IPS-18a (cell line): Measurements from ENCODE around the gene ANKRD6.

Source experiments
- H3K27ac ChIP-seq: one replicate; pipeline ENCODE4 v1.5.1; 2013; ENCODE audit warnings: low read length
- H3K27me3 ChIP-seq: one replicate; pipeline ENCODE4 v1.6.1; 2013; ENCODE audit warnings: mild to moderate bottlenecking, low read length; ENCODE audit not compliant: control insufficient read depth, insufficient read depth
- H3K36me3 ChIP-seq: one replicate; pipeline ENCODE4 v1.6.1; 2013; ENCODE audit warnings: low read depth, low read length; ENCODE audit not compliant: control insufficient read depth
- H3K4me1 ChIP-seq: one replicate; pipeline ENCODE4 v1.6.1; 2013; ENCODE audit warnings: low read depth, low read length; ENCODE audit not compliant: control insufficient read depth
- H3K4me3 ChIP-seq: one replicate; pipeline ENCODE4 v1.5.1; 2013; ENCODE audit warnings: low read length
- H3K9ac ChIP-seq: one replicate; pipeline ENCODE4 v1.6.1; 2013; ENCODE audit warnings: mild to moderate bottlenecking, low read length, moderate library complexity
- H3K9me3 ChIP-seq: one replicate; pipeline ENCODE4 v1.6.1; 2013; ENCODE audit warnings: low read depth, low read length; ENCODE audit not compliant: control insufficient read depth

ANKRD6 gene

GRCh38 chr6:89400912-89401399, 32.0 kb upstream of the ANKRD6 start:
- Histone ChIP-seq H3K4me3 (no peak overlapping the region), H3K9ac (no peak overlapping the region), H3K27ac (no peak overlapping the region), H3K27me3 (no peaks in the 10 kb centered on the region), H3K9me3 (no peaks in the 10 kb centered on the region), H3K36me3 (no peaks in the 10 kb centered on the region), H3K4me1 (peaks cover 7% of the 10 kb centered on the region)

DNA sequence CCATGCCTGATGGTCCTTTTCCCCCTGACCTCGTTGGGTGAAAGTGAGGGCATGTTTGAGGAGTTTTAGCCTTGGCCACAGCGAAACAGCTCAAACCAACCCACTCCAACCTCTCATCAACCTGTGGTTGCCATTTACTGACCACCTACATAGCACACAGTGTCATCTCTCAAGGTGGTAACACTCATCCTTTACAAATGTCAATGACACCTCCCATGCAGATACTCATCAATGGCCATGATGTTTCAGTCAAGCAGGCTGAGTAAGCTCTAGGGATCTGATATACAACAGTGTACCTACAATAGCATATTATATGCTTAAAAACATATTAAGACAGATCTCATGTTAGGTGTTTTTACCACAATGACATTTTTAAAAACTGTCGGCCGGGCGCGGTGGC, 30.2 kb upstream of the ANKRD6 start:
- Histone ChIP-seq H3K9me3 (no peaks in the 10 kb centered on the region), H3K9ac (no peak overlapping the region), H3K4me3 (no peak overlapping the region), H3K27ac (no peak overlapping the region), H3K4me1 (peaks cover 22% of the 10 kb centered on the region), H3K36me3 (no peaks in the 10 kb centered on the region), H3K27me3 (no peaks in the 10 kb centered on the region)

DNA sequence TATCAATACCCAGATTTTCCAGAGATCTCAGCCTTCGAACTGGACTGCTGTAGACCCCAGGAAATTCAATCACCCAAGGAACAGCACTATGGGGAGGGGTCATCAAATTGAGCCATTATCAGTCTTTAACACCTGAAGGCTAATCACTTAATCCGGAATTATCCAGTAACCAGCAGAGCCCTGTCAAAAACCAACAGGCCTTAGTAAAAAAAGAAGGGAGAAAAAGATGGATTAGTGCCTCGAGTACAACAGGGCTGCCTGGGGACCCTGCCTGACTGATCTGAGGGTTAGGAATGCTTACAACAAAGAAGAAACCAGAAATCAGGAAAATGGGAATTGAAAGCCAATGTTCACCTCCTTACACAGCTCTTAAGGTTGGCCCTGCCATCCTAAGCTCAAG, 28.4 kb upstream of the ANKRD6 start:
- Histone ChIP-seq H3K4me1 (peaks cover 39% of the 10 kb centered on the region), H3K27me3 (no peaks in the 10 kb centered on the region), H3K9ac (no peak overlapping the region), H3K36me3 (no peaks in the 10 kb centered on the region), H3K4me3 (no peak overlapping the region), H3K9me3 (no peaks in the 10 kb centered on the region), H3K27ac (no peak overlapping the region)

DNA sequence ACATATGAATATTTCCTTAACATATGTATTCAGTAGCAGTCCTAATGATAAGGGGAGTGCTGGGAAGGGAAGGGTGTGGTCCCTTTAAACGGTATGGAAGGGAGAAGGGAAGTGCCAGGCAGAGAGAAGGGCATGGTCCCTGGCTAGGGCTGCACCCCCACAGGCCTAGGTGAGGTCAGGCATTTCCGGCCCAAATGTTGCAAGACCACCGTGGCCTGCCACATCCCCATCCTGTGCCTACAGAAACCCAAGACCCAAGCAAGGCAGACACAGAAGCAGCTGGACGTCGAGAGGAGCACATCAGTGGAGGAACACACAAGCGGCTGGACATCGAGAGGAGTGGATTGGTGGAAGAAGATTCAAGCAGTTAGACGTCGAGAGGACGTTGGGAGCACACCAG, 26.8 kb upstream of the ANKRD6 start:
- no peak overlapping the region for H3K4me3 ChIP-seq
- H3K27ac ChIP-seq: no peak overlapping the region
- H3K9me3 ChIP-seq: no peaks in the 10 kb centered on the region
- peaks cover 50% of the 10 kb centered on the region for H3K4me1 ChIP-seq
- peaks cover 3% of the 10 kb centered on the region for H3K27me3 ChIP-seq
- H3K36me3 ChIP-seq: no peaks in the 10 kb centered on the region
- no peak overlapping the region for H3K9ac ChIP-seq

DNA sequence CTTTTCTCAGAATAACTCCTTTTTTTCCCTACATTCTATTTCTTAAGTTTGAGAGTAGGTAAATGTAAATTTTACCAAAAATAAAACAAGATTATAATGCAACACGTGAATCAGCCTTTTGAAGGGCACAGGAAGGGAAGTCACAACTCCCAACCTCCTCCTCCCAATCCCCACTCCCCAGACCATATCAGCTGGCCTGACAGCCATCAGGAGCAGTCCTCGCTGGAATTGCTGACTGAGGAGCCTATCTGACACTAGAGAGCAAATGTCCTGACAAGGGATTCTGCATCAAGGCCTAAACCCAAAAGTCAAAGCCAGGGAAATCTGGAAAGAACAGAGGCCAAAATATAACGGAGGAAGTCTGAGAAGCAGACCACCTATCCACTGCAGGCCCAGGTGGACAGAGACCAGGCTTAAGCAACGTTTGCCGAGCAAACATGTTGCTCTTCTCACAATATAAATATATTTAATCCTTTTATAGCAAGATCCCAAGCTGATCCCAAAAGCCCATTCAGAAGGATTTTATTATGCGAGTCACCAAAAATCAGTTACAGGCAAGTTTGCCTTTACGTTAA, 23.4 kb upstream of the ANKRD6 start:
- Histone ChIP-seq H3K27me3 (peaks cover 25% of the 10 kb centered on the region), H3K9me3 (no peaks in the 10 kb centered on the region), H3K9ac (peak overlapping the region; percentile 37), H3K27ac (no peak overlapping the region), H3K36me3 (no peaks in the 10 kb centered on the region), H3K4me1 (peaks cover 50% of the 10 kb centered on the region), H3K4me3 (peak overlapping the region; percentile 80)

- H3K27ac ChIP-seq: no peak overlapping the region
- H3K4me3 ChIP-seq: peak overlapping the region; percentile 80
- H3K27me3 ChIP-seq: peaks cover 25% of the 10 kb centered on the region
- H3K36me3 ChIP-seq: no peaks in the 10 kb centered on the region
- no peaks in the 10 kb centered on the region for H3K9me3 ChIP-seq
- H3K4me1 ChIP-seq: peaks cover 50% of the 10 kb centered on the region
- H3K9ac ChIP-seq: peak overlapping the region; percentile 37
Observed at GRCh38 chr6:89410231-89410761, 22.7 kb upstream of the ANKRD6 start.

- peak overlapping the region; percentile 37 for H3K9ac ChIP-seq
- H3K4me1 ChIP-seq: peaks cover 45% of the 10 kb centered on the region
- peak overlapping the region; percentile 80 for H3K4me3 ChIP-seq
- H3K9me3 ChIP-seq: no peaks in the 10 kb centered on the region
- H3K36me3 ChIP-seq: no peaks in the 10 kb centered on the region
- no peak overlapping the region for H3K27ac ChIP-seq
- H3K27me3 ChIP-seq: peaks cover 25% of the 10 kb centered on the region
Observed at GRCh38 chr6:89410788-89411144, 22.2 kb upstream of the ANKRD6 start.

GRCh38 chr6:89411145-89412070, 21.5 kb upstream of the ANKRD6 start:
- Histone ChIP-seq H3K9me3 (no peaks in the 10 kb centered on the region), H3K27ac (no peak overlapping the region), H3K36me3 (no peaks in the 10 kb centered on the region), H3K27me3 (peaks cover 25% of the 10 kb centered on the region), H3K9ac (peak overlapping the region; percentile 37), H3K4me1 (peaks cover 39% of the 10 kb centered on the region), H3K4me3 (peak overlapping the region; percentile 80)

DNA sequence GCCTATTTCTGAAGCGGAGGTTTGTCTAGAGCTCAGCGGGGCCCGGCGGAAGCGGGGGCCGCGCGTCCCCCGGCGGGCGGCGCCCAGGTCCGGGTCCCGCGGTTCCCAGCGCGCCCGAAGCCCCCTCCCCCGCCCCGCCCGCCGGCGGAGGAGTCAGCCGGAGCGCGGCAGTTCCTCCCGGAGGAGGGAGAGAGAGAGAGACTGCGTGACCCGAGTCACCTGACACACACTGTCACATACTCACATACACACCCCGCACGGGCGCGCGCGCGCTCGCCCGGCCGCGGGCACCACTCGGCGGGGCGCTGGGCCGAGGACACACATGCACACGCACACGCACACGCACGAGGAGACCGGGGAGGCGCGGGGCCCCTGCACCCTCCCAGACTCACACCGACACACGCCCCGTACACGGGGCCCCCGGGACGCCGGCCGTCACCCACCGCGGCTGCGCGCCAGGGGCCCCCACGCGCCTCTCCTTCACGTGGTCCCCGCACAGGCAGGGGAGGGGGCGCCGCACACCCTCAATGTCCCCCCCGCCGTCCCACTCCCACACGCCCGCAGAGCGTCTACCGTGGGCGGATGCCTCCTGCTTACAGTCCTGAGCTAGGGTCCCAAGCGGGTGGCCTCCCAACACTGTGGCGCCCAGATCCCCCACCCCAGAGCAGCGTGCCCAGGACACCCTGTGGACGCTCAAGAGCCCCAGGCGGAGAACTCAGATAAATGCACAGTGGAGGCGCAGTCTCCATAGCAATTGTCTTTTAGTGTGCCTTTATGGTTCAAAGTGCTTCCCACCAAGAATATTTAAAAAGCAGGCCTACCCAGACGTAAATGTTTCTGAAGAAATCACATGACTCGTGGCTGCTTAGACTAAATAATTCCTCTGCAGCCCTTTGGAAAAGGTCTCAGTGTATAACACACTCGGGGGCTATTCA, 20.6 kb upstream of the ANKRD6 start, which contains the start of gene RRAGD:
RRAGD (minus strand) TSS at position 203 of the 935 bp plus-strand sequence. CDS start 280 bp downstream, outside the sequence.
- Histone ChIP-seq H3K27me3 (peaks cover 25% of the 10 kb centered on the region), H3K4me3 (peak within 1 kb of the TSS; percentile 80), H3K9me3 (no peaks in the 10 kb centered on the region), H3K9ac (peak within 1 kb of the TSS; percentile 37), H3K4me1 (peaks cover 32% of the 10 kb centered on the region), H3K36me3 (no peaks in the 10 kb centered on the region), H3K27ac (no peak within 1 kb of the TSS)

DNA sequence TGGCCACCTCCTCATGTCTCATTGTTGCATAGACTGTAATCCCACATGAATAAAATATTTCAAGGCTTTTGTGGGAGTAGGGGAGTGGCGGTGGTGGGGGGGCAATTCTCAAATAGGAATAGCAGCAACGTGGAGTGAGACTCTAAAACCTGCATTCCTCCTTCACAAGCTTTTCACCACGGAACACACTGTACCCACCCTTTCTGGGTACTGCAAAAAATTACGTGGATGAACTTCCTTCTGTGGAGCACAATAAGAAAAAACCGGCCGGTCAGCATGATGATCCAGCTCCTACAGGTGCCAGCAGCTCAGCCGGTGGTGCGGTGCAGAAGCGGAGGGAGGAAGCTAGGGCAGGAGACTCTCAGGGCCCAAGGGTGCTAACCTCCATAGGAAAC, 19.9 kb upstream of the ANKRD6 start:
- no peaks in the 10 kb centered on the region for H3K36me3 ChIP-seq
- H3K4me1 ChIP-seq: peaks cover 26% of the 10 kb centered on the region
- peak overlapping the region; percentile 31 for H3K9ac ChIP-seq
- H3K4me3 ChIP-seq: peak overlapping the region; percentile 80
- no peaks in the 10 kb centered on the region for H3K9me3 ChIP-seq
- no peak overlapping the region for H3K27ac ChIP-seq
- peaks cover 25% of the 10 kb centered on the region for H3K27me3 ChIP-seq

- H3K27me3 ChIP-seq: peaks cover 25% of the 10 kb centered on the region
- peaks cover 14% of the 10 kb centered on the region for H3K4me1 ChIP-seq
- no peaks in the 10 kb centered on the region for H3K36me3 ChIP-seq
- H3K9me3 ChIP-seq: no peaks in the 10 kb centered on the region
- H3K4me3 ChIP-seq: no peak overlapping the region
- no peak overlapping the region for H3K9ac ChIP-seq
- H3K27ac ChIP-seq: no peak overlapping the region
Observed at GRCh38 chr6:89414215-89414614, 18.7 kb upstream of the ANKRD6 start.
